Heart right ventricle (tissue), 16 donors: ENCODE results near the gene CYP4X1. TPM values are rescaled to one million over a fixed set of nuclear protein-coding genes. Genes with fewer than 3 reads are reported as not detected.
"Not testable (repeated sequence)": the region's sequence is repeated elsewhere in the genome, so short reads cannot be mapped to it uniquely, and the experiment has no call there.

Source experiments
- ATAC-seq, 8 donors: fragments of 200-7000 bp; cut with Tn5 transposase; one replicate each; pipeline ENCODE4 v1.9.1; 2020; ENCODE audit warnings: mild to moderate bottlenecking in 8 of 8, moderate library complexity in 8 of 8, moderate number of reproducible peaks in 1 of 8
- DNase-seq, 2 donors: peaks; one replicate each; pipeline ENCODE4 v3.0.0-alpha.2; 2020
- H3K27ac ChIP-seq, 10 donors: fragments of 200-600 bp; sonication (generic) in 2 of 10; one replicate each; pipeline versions ENCODE4 v1.5.0 to v1.8.0; 2020 to 2022; ENCODE audit warnings: mild to moderate bottlenecking in 3 of 10
- H3K27me3 ChIP-seq, 7 donors: fragments of 200-600 bp; one replicate each; pipeline ENCODE4 v1.8.0; 2021 to 2022; ENCODE audit warnings: mild to moderate bottlenecking in 2 of 7
- H3K36me3 ChIP-seq, 9 donors: fragments of 200-600 bp; sonication (generic) in 1 of 9; one replicate each; pipeline versions ENCODE4 v1.5.0 to v1.8.0; 2020 to 2022; ENCODE audit warnings: mild to moderate bottlenecking in 2 of 9
- H3K4me1 ChIP-seq, 9 donors: fragments of 200-600 bp; sonication (generic) in 1 of 9; one replicate each; pipeline versions ENCODE4 v1.5.0 to v1.8.0; 2020 to 2022; ENCODE audit warnings: mild to moderate bottlenecking in 4 of 9
- H3K4me3 ChIP-seq, 10 donors: fragments of 200-600 bp; sonication (generic) in 2 of 10; one replicate each; pipeline versions ENCODE4 v1.5.0 to v1.8.0; 2020 to 2022; ENCODE audit warnings: mild to moderate bottlenecking in 7 of 10, moderate library complexity in 2 of 10
- H3K9me3 ChIP-seq, 11 donors: fragments of 200-600 bp in 10 of 11; sonication (generic) in 2 of 11; one replicate each; pipeline versions ENCODE4 v1.5.0 to v1.8.0; 2013 to 2022; ENCODE audit warnings: mild to moderate bottlenecking in 2 of 11, control low read depth in 1 of 11, moderate library complexity in 1 of 11
- CTCF ChIP-seq, 9 donors: fragments of 200-600 bp; sonication (generic) in 2 of 9; IDR thresholded peaks; one replicate each; pipeline versions ENCODE4 v1.5.0 to v1.8.0; 2021 to 2022; ENCODE audit warnings: antibody characterized with exemption in 9 of 9, mild to moderate bottlenecking in 5 of 9, moderate library complexity in 1 of 9
- WGBS, 2 donors: extraction: QIAGEN DNeasy Blood & Tissue Kit; methylation state at CpG; one replicate each; pipeline ENCODE4 v1.1.7; 2013; ENCODE audit warnings: inconsistent platforms in 1 of 2; 5-methylcytosine and 5-hydroxymethylcytosine counted together
- intact Hi-C, 10 donors: fragments of 100-400 bp; cut with DNase I; formaldehyde crosslinking; loops; one replicate each; pipeline versions ENCODE4 v1.11.1 to v1.14.2; 2022
- polyA plus RNA-seq, 2 donors: library from polyadenylated mRNA; stranded (reverse); fragments of 200-250 nt; gene quantifications; one replicate each; pipeline ENCODE4 v1.2.3, GENCODE V29; 2013
- total RNA-seq, 10 donors: library from RNA; stranded (reverse); fragmentation: NEBNext Ultra II Directional in 3 of 10; extraction: Animal tissue kit (Norgen Biotek cat#: 25700) in 3 of 10; gene quantifications; one replicate each; pipeline versions ENCODE4 v1.2.1 to v1.2.4, GENCODE V29; 2021 to 2023
- donor health status: Arrhythmogenic right ventricular cardiomyopathy.
- donor health status: ischemic (EF 13 %, LVEDD 7.1; RV severe dilation, severe dysfunction).
- donor health status: healthy with polysubstance abuse.
- donor health status: DM: no; HTN: yes; CAD: no.
- donor health status: DM: no; HTN: no; CAD: no.
- donor health status: ischemic (EF 25% LVEDD 6.9; RV normal size, moderate dysfunction).
- donor health status: ischemic (EF 25% LVEDD 5.7; RV mildly dilated, moderate dysfunction).
- donor health status: healthy.
- donor health status: DM: yes; HTN: yes; CAD: no.
- donor health status: Ischemic cardiomyopathy.
- donor health status: ischemic (EF 35%, LVEDD 5.7; RV mildly dilated, moderate dysfunction).
- donor health status: nonischemic (EF 11% LVEDD 7.7; RV severe dilation, severe dysfunction).
- donor health status: DM: yes; HTN: yes; CAD: no.
- donor health status: PGD.
- donor health status: ischemic (EF 29% LVEDD 5.4; RV normal size, mild dysfunction).
- donor health status: nonischemic (EF 23%, LVEDD 6.1; RV moderate dilation, normal function).

The CYP4X1 gene
- total and polyA plus RNA-seq, 12 donors, result 0.28 to 4.1 (median 1.3) TPM

GRCh38 chr1:46991083-46991923, 32.2 kb upstream of the CYP4X1 start:
- intact Hi-C loops, result loop anchor here in 6 of 10 donors (1.0 to 10.0 kb wide), 4 partner anchors 243 to 247 kb away; no protein-coding TSS in a partner anchor
- 48 to 50% methylated on average over 13 of the region's 13 CpGs for WGBS, 2 donors
- peaks cover 0 to 3% (median 0%) of the 10 kb centered on the region in 7 donors for H3K27me3 ChIP-seq
- no peaks in the 10 kb centered on the region for H3K4me1 ChIP-seq
- peaks cover 0 to 19% (median 0%) of the 10 kb centered on the region in 11 donors for H3K9me3 ChIP-seq
- ATAC-seq, result no peak
- H3K27ac ChIP-seq, result no peak overlapping the region
- peak in 7 of 9 donors; percentile 23 to 45 (median 28) for TF ChIP-seq CTCF (IDR thresholded peaks at IDR 0.05)
- no peak overlapping the region for H3K4me3 ChIP-seq
- no peak for DNase-seq
- no peaks in the 10 kb centered on the region for H3K36me3 ChIP-seq

GRCh38 chr1:46996659-46997281, 26.7 kb upstream of the CYP4X1 start:
- intact Hi-C loops, result loop anchor here in 4 of 10 donors (5.0 to 10.0 kb wide), 2 partner anchors 249 to 252 kb away; no protein-coding TSS in a partner anchor
- TF ChIP-seq CTCF (IDR thresholded peaks at IDR 0.05), result no peak
- ATAC-seq, result no peak
- DNase-seq, result no peak
- peaks cover 0 to 15% (median 0%) of the 10 kb centered on the region in 7 donors for H3K27me3 ChIP-seq
- no peak overlapping the region for H3K4me3 ChIP-seq
- peaks cover 0 to 8% (median 0%) of the 10 kb centered on the region in 11 donors for H3K9me3 ChIP-seq
- WGBS, 2 donors, result 47 to 49% methylated on average over 3 of the region's 3 CpGs
- H3K36me3 ChIP-seq, result no peaks in the 10 kb centered on the region
- H3K27ac ChIP-seq, result no peak overlapping the region
- no peaks in the 10 kb centered on the region for H3K4me1 ChIP-seq

- 19 to 27% methylated on average over 1 of the region's 1 CpG for WGBS, 2 donors
- DNase-seq, result no peak
- no peak overlapping the region for H3K4me3 ChIP-seq
- H3K27me3 ChIP-seq, result peaks cover 0 to 13% (median 0%) of the 10 kb centered on the region in 7 donors
- no peak for ATAC-seq
- TF ChIP-seq CTCF (IDR thresholded peaks at IDR 0.05), result peak in 8 of 9 donors; percentile 13 to 44 (median 30)
- peaks cover 0 to 8% (median 0%) of the 10 kb centered on the region in 11 donors for H3K9me3 ChIP-seq
- no peak overlapping the region for H3K27ac ChIP-seq
- H3K36me3 ChIP-seq, result no peaks in the 10 kb centered on the region
- intact Hi-C loops, result no loop called here
- H3K4me1 ChIP-seq, result no peaks in the 10 kb centered on the region
Observed at GRCh38 chr1:47002211-47002610, 21.3 kb upstream of the CYP4X1 start.

- ATAC-seq (no peak), DNase-seq (no peak)
- Histone ChIP-seq H3K4me1 (no peaks in the 10 kb centered on the region), H3K36me3 (no peaks in the 10 kb centered on the region), H3K27me3 (peaks cover 0 to 13% (median 0%) of the 10 kb centered on the region in 7 donors), H3K9me3 (peaks cover 0 to 8% (median 0%) of the 10 kb centered on the region in 11 donors), H3K4me3 (no peak overlapping the region), H3K27ac (no peak overlapping the region)
- TF ChIP-seq CTCF (IDR thresholded peaks at IDR 0.05), result no peak
- intact Hi-C loops, result no loop called here
- 82 to 90% methylated on average over 5 of the region's 5 CpGs for WGBS, 2 donors
Observed at GRCh38 chr1:47003896-47004403, 19.5 kb upstream of the CYP4X1 start.

GRCh38 chr1:47006437-47006836, 17.0 kb upstream of the CYP4X1 start:
- H3K9me3 ChIP-seq, ATAC-seq, H3K4me3 ChIP-seq, intact Hi-C loops, H3K4me1 ChIP-seq, H3K27ac ChIP-seq, H3K36me3 ChIP-seq, DNase-seq: not testable (repeated sequence)
- H3K27me3 ChIP-seq, result peaks cover 0 to 13% (median 0%) of the 10 kb centered on the region in 7 donors
- 89 to 90% methylated on average over 9 of the region's 9 CpGs for WGBS, 2 donors
